HG02642 (cell line): Measurements from ENCODE around the gene EPB41L3.
A peak's percentile ranks its signal among the peaks of the same experiment; 100 is the strongest.

Source experiments
- ATAC-seq: cut with Tn5 transposase; IDR thresholded peaks from one replicate; pipeline ENCODE4 v1.9.1; 2021; ENCODE audit warnings: mild to moderate bottlenecking; ENCODE audit not compliant: unreplicated experiment, poor library complexity

The EPB41L3 gene

GRCh38 chr18:5457462-5457957 is 86.3 kb downstream of the EPB41L3 start:
- ATAC-seq, result no peak

- peak; percentile 80 for ATAC-seq
Observed at GRCh38 chr18:5456577-5457461, 87.0 kb downstream of the EPB41L3 start.

GRCh38 chr18:5455674-5456073 is 88.1 kb downstream of the EPB41L3 start:
- ATAC-seq, result no peak

- no peak for ATAC-seq
Observed at GRCh38 chr18:5452943-5453443, 90.8 kb downstream of the EPB41L3 start.

- no peak for ATAC-seq
Observed at GRCh38 chr18:5451871-5452270, 91.9 kb downstream of the EPB41L3 start.

- no peak for ATAC-seq
Observed at GRCh38 chr18:5451150-5451549, 92.6 kb downstream of the EPB41L3 start.

GRCh38 chr18:5449858-5450509 is 93.8 kb downstream of the EPB41L3 start:
- ATAC-seq, result no peak

- ATAC-seq, result no peak
Observed at GRCh38 chr18:5447442-5447841, 96.4 kb downstream of the EPB41L3 start.

GRCh38 chr18:5444847-5445246 is 99.0 kb downstream of the EPB41L3 start:
- no peak for ATAC-seq

GRCh38 chr18:5444269-5444668 is 99.5 kb downstream of the EPB41L3 start:
- ATAC-seq, result no peak

- ATAC-seq, result no peak
Observed at GRCh38 chr18:5439986-5440696, 103.7 kb downstream of the EPB41L3 start.

GRCh38 chr18:5434425-5434824 is 109.4 kb downstream of the EPB41L3 start:
- ATAC-seq, result no peak

GRCh38 chr18:5431836-5432575 is 111.8 kb downstream of the EPB41L3 start:
- no peak for ATAC-seq

- ATAC-seq, result no peak
Observed at GRCh38 chr18:5430131-5430530, 113.7 kb downstream of the EPB41L3 start.

- ATAC-seq, result no peak
Observed at GRCh38 chr18:5429681-5430080, 114.1 kb downstream of the EPB41L3 start.

GRCh38 chr18:5425721-5426120 is 118.1 kb downstream of the EPB41L3 start:
- ATAC-seq, result no peak

- ATAC-seq, result peak; percentile 62
Observed at GRCh38 chr18:5424903-5425664, 118.7 kb downstream of the EPB41L3 start.

- no peak for ATAC-seq
Observed at GRCh38 chr18:5422626-5423025, 121.2 kb downstream of the EPB41L3 start.

GRCh38 chr18:5421981-5422380 is 121.8 kb downstream of the EPB41L3 start:
- ATAC-seq, result no peak
